GM21576 (cell line): ENCODE data around the gene EFNB1.
"Not testable (repeated sequence)": the region's sequence is repeated elsewhere in the genome, so short reads cannot be mapped to it uniquely, and the experiment has no call there.

Source experiments
- ATAC-seq: cut with Tn5 transposase; IDR thresholded peaks from one replicate; pipeline ENCODE4 v1.9.1; 2021; ENCODE audit warnings: mild to moderate bottlenecking, moderate library complexity; ENCODE audit not compliant: unreplicated experiment

The EFNB1 gene

DNA sequence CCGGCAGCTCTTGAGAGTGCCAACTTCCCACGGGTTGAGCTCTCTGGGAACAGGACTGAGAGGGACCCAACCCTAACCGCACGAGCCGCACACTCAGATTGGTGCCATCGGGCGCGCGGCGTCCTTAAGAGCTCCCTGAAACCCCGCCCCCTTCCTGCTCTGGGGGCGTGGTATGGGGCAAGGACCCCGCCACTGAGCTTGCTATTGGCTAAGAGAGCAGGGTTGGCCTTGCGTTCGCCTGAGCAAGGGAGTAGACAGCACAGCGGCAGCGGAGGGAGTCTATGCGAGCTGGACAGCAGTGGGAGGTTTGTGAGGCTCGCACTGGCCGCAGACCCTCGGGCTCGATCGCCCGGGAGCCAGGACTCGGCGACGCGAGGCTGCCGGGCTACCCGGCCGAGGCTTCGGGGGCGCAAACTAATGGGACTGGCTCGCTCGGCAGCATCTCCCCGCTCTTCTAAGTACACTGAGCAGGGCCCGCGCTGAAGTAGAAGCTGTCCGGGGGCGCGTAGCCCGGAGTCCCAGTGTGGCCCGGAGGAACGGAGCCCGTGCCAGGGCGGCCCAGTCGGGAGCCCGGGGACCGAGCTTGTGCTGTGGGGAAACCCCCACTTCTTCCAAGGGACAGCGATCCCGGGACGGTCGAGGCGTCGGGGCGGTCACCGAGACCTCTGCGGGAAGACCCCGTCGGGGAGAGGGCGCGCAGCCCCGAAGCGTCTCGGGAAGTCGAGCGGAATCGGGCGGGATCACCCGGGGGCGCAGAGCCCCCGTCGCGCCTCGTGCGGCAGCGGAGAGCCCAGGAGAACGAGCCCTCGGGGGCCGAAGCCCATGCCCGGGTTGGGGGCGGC is at the start of gene EFNB1:
TSS of gene EFNB1 (plus strand) at position 282 of the 842 bp plus-strand sequence. CDS start 756 bp downstream, outside the sequence.
- peak; percentile 94 for ATAC-seq

DNA sequence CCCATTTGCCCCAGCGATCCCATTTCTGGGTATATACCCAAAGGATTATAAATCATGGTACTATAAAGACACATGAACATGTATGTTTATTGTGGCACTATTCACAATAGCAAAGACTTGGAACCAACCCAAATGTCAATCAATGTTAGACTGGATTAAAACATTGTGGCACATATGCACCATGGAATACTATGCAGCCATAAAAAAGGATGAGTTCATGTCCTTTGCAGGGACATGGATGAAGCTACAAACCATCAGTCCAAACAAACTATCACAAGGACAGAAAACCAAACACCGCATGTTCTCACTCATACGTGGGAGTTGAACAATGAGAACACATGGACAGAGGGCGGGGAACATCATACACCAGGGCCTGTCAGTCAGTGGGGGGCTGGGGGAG is 47.5 kb upstream of the EFNB1 start:
- ATAC-seq: not testable (repeated sequence)

DNA sequence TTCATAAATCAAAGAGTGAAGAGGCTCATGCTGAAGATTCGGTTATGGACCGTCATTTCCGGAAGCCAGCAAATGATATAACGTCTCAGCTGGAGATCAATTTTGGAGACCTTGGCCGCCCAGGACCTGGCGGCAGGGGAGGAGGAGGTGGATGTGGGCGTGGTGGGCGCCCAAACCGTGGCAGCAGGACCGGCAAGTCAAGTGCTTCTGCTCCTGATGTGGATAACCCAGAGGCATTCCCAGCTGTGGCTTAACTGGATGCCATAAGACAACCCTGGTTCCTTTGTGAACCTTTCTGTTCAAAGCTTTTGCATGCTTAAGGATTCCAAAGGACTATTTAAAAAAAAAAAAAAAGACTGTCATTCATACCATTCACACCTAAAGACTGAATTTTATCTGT is 44.0 kb upstream of the EFNB1 start:
- ATAC-seq: no peak

DNA sequence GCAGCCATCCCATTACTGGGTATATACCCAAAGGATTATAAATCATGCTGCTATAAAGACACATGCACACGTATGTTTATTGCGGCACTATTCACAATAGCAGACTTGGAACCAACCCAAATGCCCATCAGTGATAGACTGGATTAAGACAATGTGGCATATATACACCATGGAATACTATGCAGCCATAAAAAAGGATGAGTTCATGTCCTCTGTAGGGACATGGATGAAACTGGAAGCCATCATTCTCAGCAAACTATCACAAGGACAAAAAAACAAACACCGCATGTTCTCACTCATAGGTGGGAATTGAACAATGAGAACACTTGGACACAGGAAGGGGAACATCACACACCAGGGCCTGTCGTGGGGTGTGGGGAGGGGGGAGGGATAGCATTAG is 42.2 kb upstream of the EFNB1 start:
- not testable (repeated sequence) for ATAC-seq

DNA sequence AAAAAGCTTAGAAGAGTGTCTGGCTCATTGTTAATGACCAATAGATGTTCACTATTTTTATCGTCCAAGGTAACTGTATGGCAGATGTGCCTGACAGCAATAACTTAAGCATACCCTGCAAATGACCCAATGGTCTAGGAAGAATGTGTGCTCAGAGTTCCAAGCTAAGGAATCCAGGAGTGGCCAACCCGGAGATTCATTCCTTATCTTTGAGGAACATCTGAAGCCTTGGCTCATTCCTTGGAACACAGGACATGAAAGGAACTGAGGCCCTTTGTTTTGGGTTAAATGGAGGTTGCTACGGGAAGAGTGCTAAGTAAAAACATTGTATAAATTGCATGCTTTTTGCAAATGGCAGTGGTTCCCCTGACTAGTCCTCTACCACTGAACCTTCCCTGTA is 38.9 kb upstream of the EFNB1 start:
- no peak for ATAC-seq

DNA sequence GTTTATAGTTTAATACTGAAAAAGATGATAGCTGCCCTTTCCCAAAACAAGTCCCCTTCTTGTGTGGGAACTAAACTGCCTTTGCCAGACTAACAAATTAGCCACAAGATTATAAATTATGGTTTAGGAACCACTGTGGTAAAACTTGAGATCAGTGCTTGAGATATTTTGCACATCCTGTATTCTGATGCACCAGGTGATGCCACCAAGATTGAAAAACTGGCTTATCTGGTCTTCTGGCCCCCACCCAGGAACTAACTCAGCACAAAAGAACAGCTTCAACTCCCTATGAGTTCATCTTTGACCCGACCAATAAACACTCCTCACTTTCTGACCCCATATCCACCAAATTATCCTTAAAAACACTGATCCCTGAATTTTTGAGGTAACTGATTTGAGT is 36.7 kb upstream of the EFNB1 start:
- no peak for ATAC-seq

DNA sequence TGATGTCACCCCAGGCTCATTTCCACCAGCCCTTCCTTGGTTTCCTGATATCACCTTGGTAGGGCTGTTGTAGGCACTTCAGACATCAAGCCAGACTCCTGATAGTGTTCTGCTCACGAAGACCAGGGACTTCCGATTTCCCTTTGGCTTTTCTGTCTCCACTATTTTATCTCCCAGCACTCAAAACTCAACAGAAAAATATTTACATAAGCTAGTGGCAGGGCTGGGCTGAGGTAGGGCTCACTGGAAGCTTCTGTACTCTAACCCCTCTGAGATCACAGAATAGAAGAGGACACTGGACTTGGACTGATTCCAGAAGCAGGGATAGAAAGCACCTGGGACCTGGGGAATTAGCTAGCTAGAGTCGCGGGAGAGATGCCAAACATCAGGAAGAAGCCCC is 34.4 kb upstream of the EFNB1 start:
- no peak for ATAC-seq

DNA sequence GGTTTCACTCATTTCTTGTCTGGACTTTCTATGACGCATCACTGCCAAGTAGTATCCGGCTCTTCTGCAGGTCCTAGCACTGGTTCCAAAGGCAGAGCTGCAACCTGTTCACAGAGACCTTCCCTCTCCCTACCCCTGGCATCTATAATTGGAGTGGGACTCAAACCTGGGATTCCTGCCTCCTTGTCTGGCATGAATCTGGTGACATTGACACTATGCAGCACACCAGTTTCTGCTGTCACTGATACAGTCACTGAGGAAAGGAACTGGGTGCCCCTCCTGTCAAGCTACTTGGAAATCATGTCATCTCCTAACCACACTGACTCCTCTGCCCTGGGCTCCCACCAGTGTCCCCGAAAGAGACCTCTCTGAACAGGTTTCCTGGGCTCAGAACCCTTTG is 33.1 kb upstream of the EFNB1 start:
- no peak for ATAC-seq

DNA sequence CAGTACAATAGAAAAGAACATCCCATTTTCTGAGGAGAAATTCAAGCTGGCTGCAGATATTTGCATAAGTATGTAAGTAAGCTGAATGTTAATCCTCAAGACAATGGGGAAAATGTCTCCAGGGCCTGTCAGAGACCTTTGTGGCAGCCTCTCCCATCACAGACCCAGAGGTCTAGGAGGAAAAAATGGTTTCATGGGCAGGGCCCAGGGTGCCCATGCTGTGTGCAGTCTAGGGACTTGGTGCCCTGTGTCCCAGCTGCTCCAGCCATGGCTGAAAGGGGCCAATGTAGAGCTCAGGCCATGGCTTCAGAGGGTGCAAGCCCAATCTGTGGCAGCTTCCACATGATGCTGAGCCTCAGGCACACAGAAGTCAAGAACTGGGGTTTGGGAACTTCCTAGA is 30.4 kb upstream of the EFNB1 start:
- ATAC-seq: not testable (repeated sequence)

DNA sequence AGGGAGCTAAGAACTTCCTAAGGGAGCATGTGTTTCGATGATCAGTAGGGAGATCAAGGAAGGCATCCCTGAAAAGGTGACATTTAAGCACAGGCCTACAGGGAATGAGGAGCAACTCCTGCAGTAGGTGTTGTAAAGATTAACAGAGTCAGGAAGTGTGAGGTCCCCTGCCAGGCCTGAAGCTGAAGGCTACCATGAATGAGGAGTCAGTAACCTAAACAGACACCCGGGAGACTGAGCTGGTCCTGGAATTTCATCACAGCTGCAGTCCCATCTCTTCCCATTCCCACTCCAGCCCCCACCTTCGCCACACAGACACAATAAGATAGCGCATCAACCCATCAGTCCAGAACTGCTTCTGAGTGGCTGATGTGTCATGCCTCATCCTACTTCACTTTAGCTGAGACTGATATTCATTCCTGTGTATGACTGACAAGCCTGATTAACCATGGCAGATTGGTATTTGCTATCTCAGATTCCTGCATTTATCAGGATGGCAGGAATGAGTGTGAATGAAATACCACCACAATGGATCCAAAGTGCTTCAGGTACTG is 27.0 kb upstream of the EFNB1 start:
- no peak for ATAC-seq

DNA sequence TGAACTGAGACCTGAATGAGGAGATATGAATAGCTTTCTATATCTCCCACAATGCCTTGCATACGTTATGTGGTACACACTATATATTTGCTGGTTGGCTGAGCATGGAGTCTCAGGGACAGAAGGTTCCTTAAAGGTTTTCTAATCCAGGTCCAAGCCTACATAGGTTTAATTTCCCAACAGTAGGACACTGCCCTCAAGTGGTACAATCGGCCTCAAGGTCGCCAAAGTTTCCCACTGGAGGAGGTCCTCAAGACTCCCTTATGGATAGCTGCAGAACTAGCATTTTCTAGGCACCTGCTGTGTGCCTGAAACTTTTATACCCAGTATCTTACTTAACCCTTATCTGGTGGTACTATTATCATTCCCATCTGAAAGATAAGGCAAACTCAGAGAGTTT is 21.0 kb upstream of the EFNB1 start:
- no peak for ATAC-seq

DNA sequence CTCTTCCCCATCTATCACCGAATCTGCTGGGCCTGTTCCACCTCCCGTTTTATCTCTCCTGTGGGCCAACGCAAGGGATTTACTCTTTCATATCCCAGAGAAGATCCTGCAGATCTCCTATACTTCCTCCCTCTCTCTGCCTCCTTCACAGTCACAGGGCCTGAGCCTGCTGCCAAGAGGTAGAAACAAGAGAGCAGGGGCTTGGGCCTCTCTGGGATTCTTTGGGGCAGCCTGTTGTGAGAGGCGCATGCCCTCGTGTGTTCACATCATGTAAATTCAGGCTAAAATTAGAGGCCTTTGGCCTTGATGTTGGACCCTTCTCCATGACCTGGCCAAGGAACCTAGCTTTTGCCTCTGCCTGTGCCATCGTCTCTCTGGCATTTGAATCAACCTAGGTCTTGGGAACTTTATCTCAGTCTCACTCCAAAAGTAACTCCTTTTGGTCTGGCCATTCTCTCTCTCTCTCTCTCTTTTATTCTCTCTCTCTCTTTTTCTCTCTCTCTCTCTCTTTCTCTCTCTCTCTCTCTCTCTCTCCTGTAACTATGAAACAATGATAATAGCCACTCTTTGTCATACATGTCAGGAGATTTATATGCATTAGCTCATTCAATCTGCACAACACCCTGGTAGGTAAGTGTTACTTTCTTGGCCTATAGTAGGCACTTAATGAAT is 20.0 kb upstream of the EFNB1 start:
- no peak for ATAC-seq

DNA sequence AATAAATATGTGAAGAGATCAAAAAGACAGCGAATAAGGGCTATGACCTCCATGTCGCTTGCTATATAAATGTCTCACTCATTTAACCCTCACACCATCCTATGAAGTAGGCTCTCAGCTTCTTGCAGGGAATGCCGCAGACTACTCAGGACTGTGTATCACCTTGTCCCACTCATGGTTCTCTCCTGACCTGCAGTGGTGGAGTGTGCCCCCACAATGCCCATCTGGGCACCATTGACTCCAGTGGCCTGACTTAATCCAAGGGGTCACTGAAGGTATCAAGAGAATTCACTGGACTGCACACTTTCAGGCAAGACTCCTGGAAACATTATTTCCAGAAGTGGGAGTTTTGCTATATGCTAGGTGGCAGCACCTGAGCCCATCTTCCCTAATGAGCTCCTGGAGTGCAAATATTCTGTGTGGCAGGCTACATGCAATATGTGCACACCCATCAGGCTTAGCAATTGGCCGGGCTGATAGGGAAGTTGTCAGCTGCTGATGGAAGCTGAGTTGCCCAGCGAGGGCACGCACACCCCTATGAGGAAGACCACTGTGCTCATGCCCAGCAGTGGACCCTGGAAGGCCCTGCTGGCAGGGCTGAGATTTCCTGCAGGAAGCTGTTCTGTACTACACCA is 8.2 kb upstream of the EFNB1 start:
- no peak for ATAC-seq

DNA sequence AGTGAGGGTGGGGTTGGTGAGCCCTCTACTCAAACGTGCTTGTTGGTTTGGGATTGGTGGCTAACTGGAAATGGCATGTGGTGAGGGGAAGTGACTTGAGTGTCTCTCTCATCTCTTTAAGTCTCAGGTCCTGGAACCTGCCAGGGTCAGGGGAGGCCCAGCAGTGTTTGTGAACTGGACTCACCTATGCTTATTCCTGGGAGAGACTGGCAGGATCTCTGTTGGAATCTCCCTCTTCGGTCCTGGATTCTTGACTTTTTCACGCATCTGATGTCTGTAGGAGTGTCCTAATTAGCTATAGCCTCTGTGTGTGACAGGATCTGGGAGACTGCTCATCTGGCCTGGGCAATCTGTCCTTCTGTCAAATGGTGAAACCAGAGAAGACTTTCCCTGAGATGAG is 7.2 kb upstream of the EFNB1 start:
- ATAC-seq: no peak

DNA sequence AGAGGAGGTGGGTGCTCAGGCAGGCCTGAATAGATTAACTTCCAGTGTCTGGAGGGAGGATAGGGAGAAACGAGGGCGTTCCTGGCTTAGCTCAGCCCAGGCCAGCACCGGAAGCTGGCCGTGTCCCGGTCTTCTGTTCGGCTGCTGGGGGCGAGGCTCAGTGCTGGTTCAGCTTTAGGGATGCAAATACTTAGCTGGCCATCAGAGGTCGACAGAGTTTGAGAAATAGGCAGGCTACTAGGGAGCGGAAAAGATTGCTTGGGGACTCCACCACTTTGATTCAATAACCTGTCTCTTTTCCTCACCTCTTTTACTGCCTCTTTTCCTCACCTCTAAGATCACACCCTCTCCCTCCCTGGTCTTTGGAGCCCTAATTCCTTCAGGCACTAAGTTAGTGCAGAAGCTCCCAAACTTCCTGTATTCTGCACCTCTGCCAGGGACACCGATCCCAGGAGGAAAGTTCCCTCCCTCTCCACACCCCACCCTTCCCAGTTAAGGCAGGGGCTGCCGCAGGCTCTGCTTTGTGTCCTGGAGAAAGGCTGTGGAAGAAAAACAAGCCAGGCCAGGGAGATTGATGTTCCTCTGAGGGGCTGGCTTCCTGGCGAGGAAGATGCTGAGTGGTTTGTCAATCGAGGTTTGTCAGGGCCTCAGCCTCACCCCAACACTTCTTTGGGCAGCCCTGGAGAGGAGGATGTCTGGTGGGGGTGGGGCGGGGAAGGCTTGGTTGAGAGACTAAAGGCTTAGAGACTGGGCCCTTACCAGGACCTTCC is 6.0 kb upstream of the EFNB1 start:
- ATAC-seq: peak; percentile 55

DNA sequence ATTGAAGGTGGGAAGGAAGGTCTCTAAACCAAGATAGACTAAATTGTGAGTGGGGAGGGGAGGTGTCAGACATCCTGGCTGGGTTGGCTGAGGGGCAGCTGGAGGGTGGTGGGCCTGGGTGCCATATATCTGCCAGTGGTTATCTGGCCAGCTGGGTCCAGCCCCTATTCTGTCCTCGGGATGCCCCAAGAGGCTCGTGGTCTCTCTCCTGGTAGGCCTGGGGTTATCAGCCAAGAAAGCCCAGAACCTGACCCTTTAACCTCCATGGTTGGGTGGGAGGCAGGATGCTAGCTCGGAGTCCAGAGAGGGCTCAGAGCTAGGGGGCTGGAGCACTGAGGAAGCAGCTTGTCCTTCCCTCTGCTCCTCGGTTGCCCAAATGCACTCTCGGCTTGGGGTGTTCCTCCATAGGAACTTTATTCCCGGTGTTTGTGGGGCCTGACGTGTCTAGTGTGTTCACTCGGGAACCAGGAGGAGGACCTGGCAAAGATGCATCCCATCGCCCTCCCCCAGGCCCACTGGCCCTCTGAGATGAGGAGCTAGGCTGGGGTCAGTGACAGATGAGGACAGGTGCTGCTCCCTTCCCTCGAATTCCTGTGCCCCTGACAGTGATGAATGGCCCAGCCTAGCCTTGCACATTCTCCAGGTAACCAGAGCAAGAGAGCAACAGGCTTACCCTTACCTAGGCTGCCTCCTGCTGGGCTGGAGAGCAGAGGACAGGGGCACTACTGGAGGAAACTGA is 5.2 kb upstream of the EFNB1 start:
- ATAC-seq: no peak

DNA sequence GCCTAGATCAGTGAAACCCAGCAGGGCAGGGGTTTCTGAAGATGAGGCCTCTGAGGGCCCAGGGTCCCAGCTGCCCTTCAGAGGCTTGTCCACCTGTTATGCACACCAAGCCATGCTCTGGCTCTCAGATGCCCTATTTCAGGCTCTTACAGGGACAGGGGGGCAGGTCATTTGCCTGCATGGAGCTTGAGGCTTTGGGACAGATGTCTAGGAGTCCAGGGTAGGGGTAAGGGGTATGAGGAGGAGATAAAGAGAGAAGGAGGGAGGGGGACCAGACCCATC is 4.7 kb upstream of the EFNB1 start:
- ATAC-seq: no peak

DNA sequence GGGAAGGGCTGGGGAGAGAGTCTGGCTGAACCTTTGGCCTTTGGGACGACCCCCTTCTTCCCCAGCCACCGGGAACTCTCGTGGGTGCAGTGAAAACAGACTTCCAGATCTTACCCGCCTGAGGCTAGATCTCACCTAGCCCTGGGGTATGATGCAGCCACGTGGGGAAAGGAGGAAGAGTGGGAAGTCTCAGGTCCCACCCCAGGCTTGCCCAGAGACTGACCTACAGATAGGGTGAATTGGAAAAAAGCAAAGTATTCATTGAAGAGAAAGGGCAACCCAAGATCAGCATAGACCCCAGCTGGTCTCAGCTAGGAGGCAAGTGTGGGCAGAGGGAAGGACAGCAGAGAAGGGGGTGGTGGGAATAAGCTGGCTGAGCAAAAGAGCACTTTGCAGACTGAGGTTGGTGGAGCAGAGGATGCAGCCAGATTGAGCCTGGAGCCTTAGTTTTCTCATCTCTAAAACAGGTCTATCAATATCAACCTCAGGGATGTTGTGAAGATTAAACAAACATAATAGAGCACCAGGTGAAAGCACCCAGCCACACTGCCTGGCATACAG is 4.2 kb upstream of the EFNB1 start:
- no peak for ATAC-seq

DNA sequence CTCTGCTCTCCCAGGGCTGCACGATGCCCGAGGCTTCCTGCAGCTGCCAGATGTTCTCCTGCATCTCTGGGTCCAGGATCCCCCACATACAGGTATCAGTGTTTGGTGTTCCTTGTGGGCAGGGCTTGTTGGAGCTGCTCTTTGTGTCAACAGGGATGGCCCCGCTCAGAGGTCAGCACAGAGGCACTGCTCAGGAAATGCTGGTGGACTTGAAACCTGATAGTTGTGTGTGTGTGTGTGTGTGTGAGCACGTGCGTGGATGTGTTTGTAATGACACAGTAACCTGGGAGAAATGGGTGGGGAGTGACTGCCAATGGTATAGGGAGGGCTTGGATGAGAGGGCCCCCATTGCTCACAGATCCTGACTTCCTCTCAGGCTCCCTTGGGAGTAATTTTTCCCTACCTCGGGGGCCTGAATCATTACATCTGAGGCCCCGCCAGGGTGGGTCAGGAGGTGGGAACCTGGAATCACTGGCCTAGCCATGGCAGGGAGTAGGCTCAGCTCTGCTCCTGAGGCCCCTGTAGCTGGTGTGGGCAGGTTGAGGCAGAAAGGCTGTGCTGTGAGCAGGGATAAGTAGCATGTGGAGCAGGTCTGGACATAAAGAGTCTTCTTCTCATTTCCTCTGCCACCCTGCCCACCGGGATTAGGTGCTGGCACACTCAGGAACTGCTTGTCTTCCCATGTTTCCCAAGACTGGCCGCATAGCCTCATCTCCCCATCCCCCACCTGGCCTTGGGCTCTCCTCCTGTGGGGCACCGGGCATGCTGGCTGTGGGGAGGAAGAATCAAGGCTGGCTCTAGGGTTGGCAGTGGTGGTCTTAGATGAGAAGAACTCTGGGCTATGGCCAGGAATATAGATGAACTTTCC is 2.5 kb upstream of the EFNB1 start:
- ATAC-seq: no peak
